Osteoblast (primary cell): Measurements from ENCODE around the gene MAF. TPM values are rescaled to one million over a fixed set of nuclear protein-coding genes. Genes with fewer than 3 reads are reported as not detected.

Experiments used
- DNase-seq: peaks from one replicate; pipeline ENCODE4 v3.0.0; 2011; ENCODE audit warnings: low spot score, mixed read lengths; ENCODE audit not compliant: insufficient read length; ENCODE audit errors: missing footprints
- H2AFZ ChIP-seq: 2 replicates; pipeline ENCODE4 v1.6.0; 2011; ENCODE audit warnings: mild to moderate bottlenecking, low read length
- H3K27ac ChIP-seq: 2 replicates; pipeline ENCODE4 v1.5.1; 2011; ENCODE audit warnings: mild to moderate bottlenecking, low read depth, low read length, moderate library complexity
- H3K27me3 ChIP-seq: 2 replicates; pipeline ENCODE4 v1.6.0; 2012; ENCODE audit warnings: mild to moderate bottlenecking, control low read depth, inconsistent platforms, low read length, moderate library complexity; ENCODE audit not compliant: insufficient read depth
- H3K36me3 ChIP-seq: 2 replicates; pipeline ENCODE4 v1.5.1; 2011; ENCODE audit warnings: mild to moderate bottlenecking, low read length, control low read depth, moderate library complexity; ENCODE audit not compliant: insufficient read depth
- H3K4me1 ChIP-seq: 2 replicates; pipeline ENCODE4 v1.5.1; 2011; ENCODE audit warnings: mild to moderate bottlenecking, low read length, control low read depth, moderate library complexity; ENCODE audit not compliant: insufficient read depth
- H3K4me2 ChIP-seq: 2 replicates; pipeline ENCODE4 v1.6.0; 2011; ENCODE audit warnings: mild to moderate bottlenecking, low read length; ENCODE audit not compliant: insufficient read depth
- H3K4me3 ChIP-seq: fragments of 200-600 bp; sonication (generic); 3 replicates; pipeline ENCODE4 v1.5.1; 2012; ENCODE audit warnings: mild to moderate bottlenecking, low read length, inconsistent platforms; ENCODE audit not compliant: insufficient read depth
- H3K79me2 ChIP-seq: 2 replicates; pipeline ENCODE4 v1.6.0; 2012; ENCODE audit warnings: mild to moderate bottlenecking, low read length, control low read depth, inconsistent platforms; ENCODE audit not compliant: insufficient read depth
- H3K9me3 ChIP-seq: 2 replicates; pipeline ENCODE4 v1.5.1; 2011; ENCODE audit warnings: low read depth, low read length, control low read depth
- H4K20me1 ChIP-seq: 2 replicates; pipeline ENCODE4 v1.6.0; 2012; ENCODE audit warnings: mild to moderate bottlenecking, low read length, control low read depth; ENCODE audit not compliant: insufficient read depth
- CTCF ChIP-seq: IDR thresholded peaks from 2 replicates; pipeline ENCODE4 v1.5.1; 2011; ENCODE audit warnings: mild to moderate bottlenecking, low read depth, low read length, moderate library complexity; ENCODE audit errors: extremely low read depth
- total RNA-seq: library from RNA; depleted of rRNA; stranded (reverse); fragments of >200 nt; gene quantifications from 2 replicates; pipeline ENCODE4 v1.2.3, GENCODE V29; 2012

Gene MAF
- total RNA-seq, 1 donor = 40.2 TPM

GRCh38 chr16:79632289-79632688, 31.8 kb upstream of the MAF start:
- H3K79me2 ChIP-seq = no peaks in the 10 kb centered on the region
- no peak overlapping the region for H3K4me3 ChIP-seq
- H3K27me3 ChIP-seq = no peaks in the 10 kb centered on the region
- no peak overlapping the region for H2AFZ ChIP-seq
- no peaks in the 10 kb centered on the region for H4K20me1 ChIP-seq
- H3K4me1 ChIP-seq = peaks cover 12% of the 10 kb centered on the region
- H3K4me2 ChIP-seq = no peak overlapping the region
- no peak for TF ChIP-seq CTCF
- H3K9me3 ChIP-seq = no peaks in the 10 kb centered on the region
- no peak for DNase-seq
- no peaks in the 10 kb centered on the region for H3K36me3 ChIP-seq
- no peak overlapping the region for H3K27ac ChIP-seq

GRCh38 chr16:79628988-79629387, 28.5 kb upstream of the MAF start:
- Histone ChIP-seq H3K27ac (peak overlapping the region; percentile 17), H3K4me2 (peak overlapping the region; percentile 60), H4K20me1 (no peaks in the 10 kb centered on the region), H3K27me3 (no peaks in the 10 kb centered on the region), H3K4me1 (peaks cover 12% of the 10 kb centered on the region), H3K4me3 (no peak overlapping the region), H3K79me2 (no peaks in the 10 kb centered on the region), H3K9me3 (no peaks in the 10 kb centered on the region), H2AFZ (no peak overlapping the region), H3K36me3 (no peaks in the 10 kb centered on the region)
- no peak for DNase-seq
- TF ChIP-seq CTCF = no peak

GRCh38 chr16:79628501-79628975, 28.0 kb upstream of the MAF start:
- TF ChIP-seq CTCF = no peak
- H2AFZ ChIP-seq = no peak overlapping the region
- H3K36me3 ChIP-seq = no peaks in the 10 kb centered on the region
- no peaks in the 10 kb centered on the region for H3K9me3 ChIP-seq
- DNase-seq = peak; percentile 55
- H4K20me1 ChIP-seq = no peaks in the 10 kb centered on the region
- peaks cover 12% of the 10 kb centered on the region for H3K4me1 ChIP-seq
- no peak overlapping the region for H3K4me3 ChIP-seq
- H3K4me2 ChIP-seq = peak overlapping the region; percentile 60
- H3K27ac ChIP-seq = peak overlapping the region; percentile 17
- H3K27me3 ChIP-seq = no peaks in the 10 kb centered on the region
- H3K79me2 ChIP-seq = no peaks in the 10 kb centered on the region

- DNase-seq = no peak
- no peak overlapping the region for H3K4me2 ChIP-seq
- no peak overlapping the region for H2AFZ ChIP-seq
- H3K9me3 ChIP-seq = no peaks in the 10 kb centered on the region
- H4K20me1 ChIP-seq = no peaks in the 10 kb centered on the region
- TF ChIP-seq CTCF = no peak
- no peak overlapping the region for H3K27ac ChIP-seq
- H3K36me3 ChIP-seq = no peaks in the 10 kb centered on the region
- peaks cover 3% of the 10 kb centered on the region for H3K27me3 ChIP-seq
- H3K4me1 ChIP-seq = peaks cover 12% of the 10 kb centered on the region
- no peaks in the 10 kb centered on the region for H3K79me2 ChIP-seq
- no peak overlapping the region for H3K4me3 ChIP-seq
These were observed 26.6 kb upstream of the MAF start for GRCh38 chr16:79627092-79627491.
